Astrocyte (in vitro differentiated cells and primary cell): Measurements from ENCODE around the gene CHSY1. TPM values are rescaled to one million over a fixed set of nuclear protein-coding genes. Genes with fewer than 3 reads are reported as not detected.
A peak's percentile ranks its signal among the peaks of the same experiment; 100 is the strongest.

Source experiments
- DNase-seq: peaks from one replicate; pipeline ENCODE4 v3.0.0-alpha.2; 2010; ENCODE audit warnings: low read depth
- FAIRE-seq: peaks from 2 replicates; lab custom pipeline; 2011; peaks lifted over from hg19 to GRCh38; lab: Jason Lieb, UNC
- H2AFZ ChIP-seq: 2 replicates; pipeline ENCODE4 v1.6.0; 2012; ENCODE audit warnings: low read depth, low read length, inconsistent platforms
- H3K27ac ChIP-seq: 2 replicates; pipeline ENCODE4 v1.5.1; 2011; ENCODE audit warnings: low read depth, low read length, inconsistent platforms
- H3K27me3 ChIP-seq: 2 replicates; pipeline ENCODE4 v1.6.0; 2011; ENCODE audit warnings: low read length, inconsistent platforms; ENCODE audit not compliant: insufficient read depth
- H3K36me3 ChIP-seq: 2 replicates; pipeline ENCODE4 v1.5.1; 2011; ENCODE audit warnings: low read length, inconsistent platforms; ENCODE audit not compliant: insufficient read depth
- H3K4me1 ChIP-seq: 2 replicates; pipeline ENCODE4 v1.5.1; 2011; ENCODE audit warnings: low read length, inconsistent platforms; ENCODE audit not compliant: insufficient read depth
- H3K4me2 ChIP-seq: 2 replicates; pipeline ENCODE4 v1.6.0; 2012; ENCODE audit warnings: low read length, inconsistent platforms
- H3K4me3 ChIP-seq: 2 replicates; pipeline ENCODE4 v1.5.1; 2011; ENCODE audit warnings: low read depth, mild to moderate bottlenecking, low read length, inconsistent platforms; ENCODE audit not compliant: insufficient read depth
- H3K79me2 ChIP-seq: 2 replicates; pipeline ENCODE4 v1.6.0; 2012; ENCODE audit warnings: mild to moderate bottlenecking, low read length, inconsistent platforms; ENCODE audit not compliant: insufficient read depth
- H3K9ac ChIP-seq: 2 replicates; pipeline ENCODE4 v1.6.0; 2012; ENCODE audit warnings: mild to moderate bottlenecking, low read length, inconsistent platforms
- H3K9me3 ChIP-seq: 2 replicates; pipeline ENCODE4 v1.5.1; 2012; ENCODE audit warnings: low read depth, mild to moderate bottlenecking, low read length, inconsistent platforms; ENCODE audit not compliant: insufficient read depth
- H4K20me1 ChIP-seq: 2 replicates; pipeline ENCODE4 v1.6.0; 2012; ENCODE audit warnings: low read length, inconsistent platforms; ENCODE audit not compliant: insufficient read depth
- H3K27ac Mint-ChIP-seq: one replicate; pipeline ENCODE4 v1.8.0; 2021; ENCODE audit warnings: mild to moderate bottlenecking, mixed read lengths; ENCODE audit not compliant: unreplicated experiment
- H3K27me3 Mint-ChIP-seq: one replicate; pipeline ENCODE4 v1.8.0; 2021; ENCODE audit warnings: low read depth, mixed read lengths; ENCODE audit not compliant: unreplicated experiment
- H3K36me3 Mint-ChIP-seq: one replicate; pipeline ENCODE4 v1.8.0; 2021; ENCODE audit warnings: low read depth, mixed read lengths; ENCODE audit not compliant: unreplicated experiment
- H3K4me1 Mint-ChIP-seq: one replicate; pipeline ENCODE4 v1.8.0; 2021; ENCODE audit warnings: low read depth, mixed read lengths; ENCODE audit not compliant: unreplicated experiment
- H3K4me3 Mint-ChIP-seq: one replicate; pipeline ENCODE4 v1.8.0; 2021; ENCODE audit warnings: mild to moderate bottlenecking, moderate library complexity, mixed read lengths; ENCODE audit not compliant: unreplicated experiment
- H3K9me3 Mint-ChIP-seq: one replicate; pipeline ENCODE4 v1.8.0; 2021; ENCODE audit warnings: mild to moderate bottlenecking, mixed read lengths; ENCODE audit not compliant: unreplicated experiment
- EZH2 ChIP-seq: IDR thresholded peaks from 2 replicates; pipeline ENCODE4 v1.6.1; 2012; ENCODE audit warnings: mild to moderate bottlenecking, low read length, inconsistent platforms; ENCODE audit not compliant: insufficient read depth
- total RNA-seq: library from RNA; stranded (reverse); gene quantifications from 2 replicates; pipeline ENCODE4 v1.2.1, GENCODE V29; 2021
- TF ChIP-seq, protein P1 (sequence below): IDR thresholded peaks from 2 replicates; pipeline ENCODE4 v1.5.1; 2011; ENCODE audit warnings: low read depth, mild to moderate bottlenecking, inconsistent platforms, low read length, moderate library complexity; ENCODE audit not compliant: insufficient read depth

The CHSY1 gene
- total RNA-seq, 1 donor from 2014 or later, result 42.2 TPM

GRCh38 chr15:101179341-101180153, 72.3 kb downstream of the CHSY1 start:
- H3K79me2 ChIP-seq, result peaks cover 97% of the 10 kb centered on the region
- H3K4me3 ChIP-seq, result no peak overlapping the region
- H3K27ac Mint-ChIP-seq, result peak overlapping the region; percentile 47
- TF ChIP-seq, protein P1, sequence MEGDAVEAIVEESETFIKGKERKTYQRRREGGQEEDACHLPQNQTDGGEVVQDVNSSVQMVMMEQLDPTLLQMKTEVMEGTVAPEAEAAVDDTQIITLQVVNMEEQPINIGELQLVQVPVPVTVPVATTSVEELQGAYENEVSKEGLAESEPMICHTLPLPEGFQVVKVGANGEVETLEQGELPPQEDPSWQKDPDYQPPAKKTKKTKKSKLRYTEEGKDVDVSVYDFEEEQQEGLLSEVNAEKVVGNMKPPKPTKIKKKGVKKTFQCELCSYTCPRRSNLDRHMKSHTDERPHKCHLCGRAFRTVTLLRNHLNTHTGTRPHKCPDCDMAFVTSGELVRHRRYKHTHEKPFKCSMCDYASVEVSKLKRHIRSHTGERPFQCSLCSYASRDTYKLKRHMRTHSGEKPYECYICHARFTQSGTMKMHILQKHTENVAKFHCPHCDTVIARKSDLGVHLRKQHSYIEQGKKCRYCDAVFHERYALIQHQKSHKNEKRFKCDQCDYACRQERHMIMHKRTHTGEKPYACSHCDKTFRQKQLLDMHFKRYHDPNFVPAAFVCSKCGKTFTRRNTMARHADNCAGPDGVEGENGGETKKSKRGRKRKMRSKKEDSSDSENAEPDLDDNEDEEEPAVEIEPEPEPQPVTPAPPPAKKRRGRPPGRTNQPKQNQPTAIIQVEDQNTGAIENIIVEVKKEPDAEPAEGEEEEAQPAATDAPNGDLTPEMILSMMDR, result no peak
- no peak for TF ChIP-seq EZH2
- H3K27ac ChIP-seq, result peak overlapping the region; percentile 46
- H3K27me3 ChIP-seq, result no peaks in the 10 kb centered on the region
- peaks cover 35% of the 10 kb centered on the region for H4K20me1 ChIP-seq
- H3K4me1 Mint-ChIP-seq, result peaks cover 22% of the 10 kb centered on the region
- H3K27me3 Mint-ChIP-seq, result no peaks in the 10 kb centered on the region
- FAIRE-seq (peak; percentile 54), DNase-seq (peak; percentile 83)
- H3K36me3 ChIP-seq, result peaks cover 33% of the 10 kb centered on the region
- no peak overlapping the region for H3K4me3 Mint-ChIP-seq
- no peaks in the 10 kb centered on the region for H3K9me3 Mint-ChIP-seq
- peaks cover 8% of the 10 kb centered on the region for H3K4me1 ChIP-seq
- no peak overlapping the region for H3K4me2 ChIP-seq
- peaks cover 39% of the 10 kb centered on the region for H3K36me3 Mint-ChIP-seq
- peak overlapping the region; percentile 13 for H3K9ac ChIP-seq
- H2AFZ ChIP-seq, result no peak overlapping the region
- no peaks in the 10 kb centered on the region for H3K9me3 ChIP-seq

DNA sequence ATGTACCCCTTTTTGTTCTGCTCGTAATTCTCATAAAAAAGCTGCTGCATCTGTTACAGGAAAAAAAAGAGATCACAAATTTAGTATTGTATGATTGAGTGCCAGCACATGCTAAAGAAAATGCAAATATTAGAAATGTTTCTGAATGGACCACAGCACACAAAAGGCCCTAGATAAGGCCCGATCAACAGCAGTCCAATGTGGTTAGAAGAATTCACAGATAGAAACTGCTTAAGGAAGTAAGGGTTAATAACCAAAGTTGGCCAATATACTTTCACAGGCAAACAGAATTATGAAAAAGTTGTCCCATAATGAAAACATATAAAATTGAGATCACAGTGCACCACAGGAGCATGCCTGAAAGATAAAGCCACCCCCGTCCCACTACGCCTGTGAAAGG, 72.9 kb downstream of the CHSY1 start:
- Mint-ChIP-seq H3K27ac (no peak overlapping the region), H3K27me3 (no peaks in the 10 kb centered on the region), H3K36me3 (peaks cover 43% of the 10 kb centered on the region), H3K9me3 (no peaks in the 10 kb centered on the region), H3K4me1 (peaks cover 20% of the 10 kb centered on the region), H3K4me3 (no peak overlapping the region)
- Histone ChIP-seq H4K20me1 (peaks cover 35% of the 10 kb centered on the region), H3K4me2 (no peak overlapping the region), H2AFZ (no peak overlapping the region), H3K79me2 (peaks cover 97% of the 10 kb centered on the region), H3K4me1 (peaks cover 8% of the 10 kb centered on the region), H3K36me3 (peaks cover 33% of the 10 kb centered on the region), H3K9ac (no peak overlapping the region), H3K27ac (peak overlapping the region; percentile 46), H3K27me3 (no peaks in the 10 kb centered on the region), H3K4me3 (no peak overlapping the region), H3K9me3 (no peaks in the 10 kb centered on the region)
- no peak for TF ChIP-seq EZH2
- TF ChIP-seq, protein P1, result no peak
- DNase-seq, result no peak
- no peak for FAIRE-seq

GRCh38 chr15:101178479-101178878, 73.4 kb downstream of the CHSY1 start:
- Histone ChIP-seq H3K9me3 (no peaks in the 10 kb centered on the region), H4K20me1 (peaks cover 33% of the 10 kb centered on the region), H3K4me2 (no peak overlapping the region), H3K9ac (no peak overlapping the region), H3K36me3 (peaks cover 32% of the 10 kb centered on the region), H3K4me3 (no peak overlapping the region), H3K27ac (no peak overlapping the region), H3K4me1 (peaks cover 8% of the 10 kb centered on the region), H2AFZ (no peak overlapping the region), H3K27me3 (no peaks in the 10 kb centered on the region), H3K79me2 (peaks cover 97% of the 10 kb centered on the region)
- FAIRE-seq, result no peak
- H3K4me3 Mint-ChIP-seq, result no peak overlapping the region
- peaks cover 45% of the 10 kb centered on the region for H3K36me3 Mint-ChIP-seq
- no peaks in the 10 kb centered on the region for H3K9me3 Mint-ChIP-seq
- DNase-seq, result no peak
- TF ChIP-seq, protein P1, result no peak
- TF ChIP-seq EZH2, result no peak
- no peak overlapping the region for H3K27ac Mint-ChIP-seq
- peaks cover 15% of the 10 kb centered on the region for H3K4me1 Mint-ChIP-seq
- H3K27me3 Mint-ChIP-seq, result no peaks in the 10 kb centered on the region
